Measurements from ENCODE around the gene RNF213.

The RNF213 gene

GRCh38 chr17:80364091-80364691 is 103.5 kb downstream of the RNF213 start:
- Histone ChIP-seq H3K4me2 (ENCODE audit: low read length) (no peak overlapping the region), H4K20me1 (ENCODE audit: insufficient read depth, low read length) (peaks cover 8% of the 10 kb centered on the region), H3K27ac (ENCODE audit: low read length) (no peak overlapping the region), H3K36me3 (replicated peaks; ENCODE audit: low read depth, low read length) (peaks cover 91% of the 10 kb centered on the region), H2AFZ (ENCODE audit: low read depth, low read length) (no peak overlapping the region), H3K4me3 (ENCODE audit: low read length) (no peak overlapping the region), H3K4me1 (ENCODE audit: low read length) (no peaks in the 10 kb centered on the region), H3K9me3 (ENCODE audit: insufficient read depth, low read length) (no peaks in the 10 kb centered on the region), H3K9ac (ENCODE audit: low read length) (no peak overlapping the region), H3K79me2 (ENCODE audit: low read length) (no peaks in the 10 kb centered on the region), H3K27me3 (ENCODE audit: low read depth, low read length) (no peaks in the 10 kb centered on the region)
- TF ChIP-seq EZH2phosphoT487 (IDR thresholded peaks at IDR 0.05; ENCODE audit: low read depth), result no peak
- TF ChIP-seq CTCF (IDR thresholded peaks at IDR 0.05; ENCODE audit: low read depth, low read length), result peak; percentile 21; the same call in 1 of the 2 replicates

GRCh38 chr17:80365001-80365965 is 104.6 kb downstream of the RNF213 start:
- Histone ChIP-seq H3K79me2 (ENCODE audit: low read length) (no peaks in the 10 kb centered on the region), H3K27ac (ENCODE audit: low read length) (no peak overlapping the region), H3K4me2 (ENCODE audit: low read length) (no peak overlapping the region), H3K9ac (ENCODE audit: low read length) (no peak overlapping the region), H3K36me3 (replicated peaks; ENCODE audit: low read depth, low read length) (peaks cover 92% of the 10 kb centered on the region), H3K4me3 (ENCODE audit: low read length) (no peak overlapping the region), H3K27me3 (ENCODE audit: low read depth, low read length) (no peaks in the 10 kb centered on the region), H3K4me1 (ENCODE audit: low read length) (no peaks in the 10 kb centered on the region), H4K20me1 (ENCODE audit: insufficient read depth, low read length) (peaks cover 8% of the 10 kb centered on the region), H2AFZ (ENCODE audit: low read depth, low read length) (no peak overlapping the region), H3K9me3 (ENCODE audit: insufficient read depth, low read length) (no peaks in the 10 kb centered on the region)
- TF ChIP-seq CTCF (IDR thresholded peaks at IDR 0.05; ENCODE audit: low read depth, low read length) (no peak), EZH2phosphoT487 (IDR thresholded peaks at IDR 0.05; ENCODE audit: low read depth) (no peak)

- Histone ChIP-seq H3K79me2 (ENCODE audit: low read length) (no peaks in the 10 kb centered on the region), H3K9me3 (ENCODE audit: insufficient read depth, low read length) (no peaks in the 10 kb centered on the region), H3K4me1 (ENCODE audit: low read length) (no peaks in the 10 kb centered on the region), H2AFZ (ENCODE audit: low read depth, low read length) (no peak overlapping the region), H3K27me3 (ENCODE audit: low read depth, low read length) (no peaks in the 10 kb centered on the region), H3K4me3 (ENCODE audit: low read length) (no peak overlapping the region), H3K9ac (ENCODE audit: low read length) (no peak overlapping the region), H3K27ac (ENCODE audit: low read length) (no peak overlapping the region), H3K4me2 (ENCODE audit: low read length) (no peak overlapping the region), H3K36me3 (replicated peaks; ENCODE audit: low read depth, low read length) (peaks cover 92% of the 10 kb centered on the region), H4K20me1 (ENCODE audit: insufficient read depth, low read length) (peaks cover 8% of the 10 kb centered on the region)
- TF ChIP-seq CTCF (IDR thresholded peaks at IDR 0.05; ENCODE audit: low read depth, low read length) (no peak), EZH2phosphoT487 (IDR thresholded peaks at IDR 0.05; ENCODE audit: low read depth) (no peak)
Measured at GRCh38 chr17:80365983-80366382, 105.3 kb downstream of the RNF213 start.

DNA sequence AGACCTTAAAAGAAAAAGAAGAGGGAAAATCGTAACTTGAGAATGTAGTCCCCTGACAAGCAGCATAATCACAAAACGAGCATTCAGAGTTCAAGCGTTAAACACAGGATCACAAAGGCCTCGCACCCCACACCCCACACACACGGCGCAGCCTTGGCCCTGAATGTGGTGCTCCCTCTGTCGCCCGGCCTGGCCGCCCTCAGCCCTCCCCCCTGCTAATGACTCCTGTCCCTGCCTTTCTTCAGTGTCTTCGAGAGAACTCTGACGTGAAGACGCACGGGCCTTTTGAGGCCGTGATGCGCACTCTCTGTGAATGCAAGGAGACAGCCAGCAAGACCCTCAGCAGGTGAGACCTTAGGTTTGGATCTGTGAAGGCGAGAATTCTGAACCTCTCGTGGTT is 106.9 kb downstream of the RNF213 start:
- Histone ChIP-seq H3K4me3 (ENCODE audit: low read length) (no peak overlapping the region), H3K9me3 (ENCODE audit: insufficient read depth, low read length) (no peaks in the 10 kb centered on the region), H3K79me2 (ENCODE audit: low read length) (no peaks in the 10 kb centered on the region), H3K4me2 (ENCODE audit: low read length) (no peak overlapping the region), H4K20me1 (ENCODE audit: insufficient read depth, low read length) (peaks cover 4% of the 10 kb centered on the region; the same call in 1 of the 2 replicates), H3K36me3 (replicated peaks; ENCODE audit: low read depth, low read length) (peaks cover 90% of the 10 kb centered on the region), H3K27ac (ENCODE audit: low read length) (no peak overlapping the region), H2AFZ (ENCODE audit: low read depth, low read length) (no peak overlapping the region), H3K27me3 (ENCODE audit: low read depth, low read length) (no peaks in the 10 kb centered on the region), H3K4me1 (ENCODE audit: low read length) (no peaks in the 10 kb centered on the region), H3K9ac (ENCODE audit: low read length) (no peak overlapping the region)
- TF ChIP-seq CTCF (IDR thresholded peaks at IDR 0.05; ENCODE audit: low read depth, low read length) (no peak), EZH2phosphoT487 (IDR thresholded peaks at IDR 0.05; ENCODE audit: low read depth) (no peak)

Measured in OCI-LY3 (cell line).